Brain microvascular endothelial cell (primary cell): Measurements from ENCODE around the gene INPP5D.
"Not testable (repeated sequence)": the region's sequence is repeated elsewhere in the genome, so short reads cannot be mapped to it uniquely, and the experiment has no call there.

ENCODE experiments used
- DNase-seq: peaks from one replicate; pipeline ENCODE4 v3.0.0-alpha.2; 2020
- H3K27ac ChIP-seq: fragments of 250-450 bp; sonication (Bioruptor Pico); 2 replicates; pipeline ENCODE4 v1.5.1; 2020; ENCODE audit warnings: mild to moderate bottlenecking, moderate library complexity
- H3K27me3 ChIP-seq: fragments of 250-450 bp; sonication (Bioruptor Pico); replicated peaks from 2 replicates; pipeline ENCODE4 v1.5.1; 2020; ENCODE audit warnings: mild to moderate bottlenecking
- H3K36me3 ChIP-seq: fragments of 250-450 bp; sonication (Bioruptor Pico); replicated peaks from 2 replicates; pipeline ENCODE4 v1.5.1; 2020; ENCODE audit warnings: mild to moderate bottlenecking
- H3K4me3 ChIP-seq: 2 replicates; pipeline ENCODE4 v1.5.1; 2011; ENCODE audit warnings: low read depth, mild to moderate bottlenecking, control low read depth, low read length, moderate library complexity
- CTCF ChIP-seq: IDR thresholded peaks from 2 replicates; pipeline ENCODE4 v1.5.1; 2011; ENCODE audit warnings: low read depth, mild to moderate bottlenecking, moderate library complexity, low read length, control low read depth, inconsistent platforms; ENCODE audit errors: missing control alignments
- in situ Hi-C: cut with HindIII; loops from 2 replicates; pipeline ENCODE4 v1.10.0; 2017; ENCODE audit warnings: low sequenced_read_pairs, low pct_ligation_motif_present

The INPP5D gene

DNA sequence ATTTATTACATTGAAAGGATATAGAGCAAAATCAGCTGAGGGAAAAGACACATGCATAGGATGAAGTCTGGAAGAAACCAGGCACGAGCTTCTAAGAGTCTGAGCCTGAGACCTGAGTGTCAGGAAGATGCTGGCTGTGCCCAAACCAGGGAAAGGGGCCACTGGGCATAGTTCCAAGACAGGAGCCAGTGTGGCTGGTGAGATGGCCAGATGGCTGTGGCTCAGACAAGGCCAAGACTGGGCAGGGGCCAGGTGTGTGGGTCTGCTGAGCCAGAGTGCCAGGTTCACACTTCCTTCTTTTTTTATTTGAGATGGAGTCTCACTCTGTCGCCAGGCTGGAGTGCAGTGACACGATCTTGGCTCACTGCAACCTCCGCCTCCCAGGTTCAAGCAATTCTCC, 95.9 kb downstream of the INPP5D start:
- Histone ChIP-seq H3K4me3 (no peak overlapping the region), H3K36me3 (no peaks in the 10 kb centered on the region), H3K27me3 (no peaks in the 10 kb centered on the region), H3K27ac (no peak overlapping the region)
- DNase-seq = no peak
- in situ Hi-C loops = no loop called here
- no peak for TF ChIP-seq CTCF

DNA sequence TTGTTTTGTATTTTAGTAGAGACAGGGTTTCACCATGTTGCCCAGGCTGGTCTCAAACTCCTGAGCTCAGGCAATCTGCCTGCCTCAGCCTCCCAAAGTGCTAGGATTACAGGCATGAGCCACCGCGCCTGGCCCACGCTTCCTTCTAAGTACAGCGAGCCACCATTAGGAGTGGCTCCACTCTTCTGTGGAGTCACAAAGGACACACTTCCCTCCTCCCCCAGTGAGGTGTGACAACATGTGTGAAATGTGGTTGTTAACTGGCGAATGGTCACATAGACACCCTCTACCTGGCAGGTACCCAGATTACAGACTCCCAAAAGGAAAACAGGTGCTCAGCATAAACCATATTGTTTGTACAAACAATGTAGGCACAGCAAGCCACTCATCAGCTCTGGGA, 96.3 kb downstream of the INPP5D start:
- H3K27ac ChIP-seq, H3K27me3 ChIP-seq, H3K36me3 ChIP-seq, DNase-seq, in situ Hi-C loops, H3K4me3 ChIP-seq: not testable (repeated sequence)

GRCh38 chr2:233161730-233162129, 101.6 kb downstream of the INPP5D start:
- H3K36me3 ChIP-seq = no peaks in the 10 kb centered on the region
- no peak overlapping the region for H3K4me3 ChIP-seq
- H3K27ac ChIP-seq = no peak overlapping the region
- in situ Hi-C loops = no loop called here
- H3K27me3 ChIP-seq = no peaks in the 10 kb centered on the region
- no peak for DNase-seq
- TF ChIP-seq CTCF = no peak

DNA sequence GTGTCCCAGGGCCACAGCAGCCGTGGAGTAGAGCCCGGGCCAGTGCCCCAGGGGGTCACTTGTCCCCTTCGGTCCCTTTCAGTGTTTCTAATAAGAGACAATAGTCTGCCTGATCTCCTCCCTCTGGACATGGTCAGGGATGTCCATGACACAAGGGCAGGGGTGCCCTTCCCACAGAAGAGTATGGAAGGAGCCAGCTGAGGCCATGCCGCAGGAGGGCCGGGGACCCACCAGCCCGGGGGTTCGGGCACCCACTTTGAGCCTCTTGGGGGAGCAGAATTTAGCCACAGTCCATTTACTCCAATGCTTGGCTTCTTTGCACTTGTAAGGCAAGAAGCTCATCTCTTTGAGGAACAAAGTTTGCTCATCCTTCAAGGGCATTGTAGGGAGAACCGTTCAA, 102.6 kb downstream of the INPP5D start:
- Histone ChIP-seq H3K27me3 (no peaks in the 10 kb centered on the region), H3K4me3 (no peak overlapping the region), H3K36me3 (no peaks in the 10 kb centered on the region), H3K27ac (no peak overlapping the region)
- DNase-seq = no peak
- no peak for TF ChIP-seq CTCF
- in situ Hi-C loops = no loop called here

DNA sequence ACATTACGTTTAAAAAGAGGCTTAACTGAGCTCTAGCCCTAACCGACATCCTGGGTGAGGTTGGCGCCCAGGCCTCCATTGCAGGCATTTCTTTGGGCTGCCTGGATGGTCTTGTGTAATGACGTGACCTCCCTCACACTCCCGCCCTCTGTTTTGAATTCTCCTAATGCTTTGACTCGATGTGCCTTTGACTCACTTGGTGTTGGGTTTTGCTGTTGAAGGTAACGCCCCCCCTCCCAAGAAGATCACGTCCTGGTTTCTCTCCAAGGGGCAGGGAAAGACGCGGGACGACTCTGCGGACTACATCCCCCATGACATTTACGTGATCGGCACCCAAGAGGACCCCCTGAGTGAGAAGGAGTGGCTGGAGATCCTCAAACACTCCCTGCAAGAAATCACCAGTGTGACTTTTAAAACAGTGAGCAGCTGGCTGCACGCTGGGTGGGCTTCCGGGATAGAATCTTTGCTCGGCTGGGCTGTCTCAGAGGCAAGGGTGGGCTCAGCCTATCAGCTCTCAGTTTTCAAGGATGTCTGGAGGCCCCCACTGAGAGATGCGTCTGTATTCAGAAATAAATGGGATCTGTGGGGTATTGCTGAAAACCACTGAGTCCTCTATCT, 103.5 kb downstream of the INPP5D start:
- in situ Hi-C loops = no loop called here

GRCh38 chr2:233164128-233164635, 104.0 kb downstream of the INPP5D start:
- in situ Hi-C loops = no loop called here
- no peak for DNase-seq
- Histone ChIP-seq H3K4me3 (no peak overlapping the region), H3K27me3 (no peaks in the 10 kb centered on the region), H3K27ac (no peak overlapping the region), H3K36me3 (no peaks in the 10 kb centered on the region)
- no peak for TF ChIP-seq CTCF

More for the DNA sequence above, 103.5 kb downstream of the INPP5D start:
- H3K27ac ChIP-seq = no peak overlapping the region
- no peak overlapping the region for H3K4me3 ChIP-seq
- no peaks in the 10 kb centered on the region for H3K36me3 ChIP-seq
- no peak for TF ChIP-seq CTCF
- no peaks in the 10 kb centered on the region for H3K27me3 ChIP-seq
- DNase-seq = no peak
